Skin epidermis (tissue), 12 donors: ENCODE results near the gene ZNF614.
A peak's percentile ranks its signal among the peaks of the same experiment; 100 is the strongest.
"Not testable (repeated sequence)": the region's sequence is repeated elsewhere in the genome, so short reads cannot be mapped to it uniquely, and the experiment has no call there.

Experiments
- H3K27ac ChIP-seq, 21 experiments: fragments of 200-600 bp; sonication (generic) in 11 of 21; one replicate each; pipeline ENCODE4 v1.5.0; 2020; ENCODE audit warnings: mild to moderate bottlenecking in 3 of 21, inconsistent platforms in 2 of 21, moderate library complexity in 2 of 21
- H3K4me3 ChIP-seq, 7 experiments: fragments of 200-600 bp; sonication (generic) in 2 of 7; one replicate each; pipeline ENCODE4 v1.5.0; 2020; ENCODE audit warnings: inconsistent platforms in 2 of 7, mild to moderate bottlenecking in 2 of 7, moderate library complexity in 1 of 7

The ZNF614 gene

GRCh38 chr19:52028027-52028779, at the start of gene ZNF614:
Gene ZNF614 (minus strand): TSS chr19:52028379. CDS start chr19:52025745, 2,634 bp downstream.
- Histone ChIP-seq H3K4me3 (peak within 1 kb of the TSS; percentile 55 to 80 (median 67)), H3K27ac (peak within 1 kb of the TSS; percentile 74 to 97 (median 90))

GRCh38 chr19:52070496-52070895, 42.3 kb upstream of the ZNF614 start:
- Histone ChIP-seq H3K4me3 (no peak overlapping the region), H3K27ac (no peak overlapping the region)

GRCh38 chr19:52069653-52070052, 41.5 kb upstream of the ZNF614 start:
- H3K4me3 ChIP-seq = no peak overlapping the region
- no peak overlapping the region for H3K27ac ChIP-seq

GRCh38 chr19:52066258-52066863, 38.2 kb upstream of the ZNF614 start:
- H3K27ac ChIP-seq = no peak overlapping the region
- no peak overlapping the region for H3K4me3 ChIP-seq

- Histone ChIP-seq H3K27ac (no peak overlapping the region), H3K4me3 (no peak overlapping the region)
Measured at GRCh38 chr19:52065399-52065798, 37.2 kb upstream of the ZNF614 start.

- not testable (repeated sequence) for H3K4me3 ChIP-seq
Measured at GRCh38 chr19:52056480-52056879, 28.3 kb upstream of the ZNF614 start.

GRCh38 chr19:52051736-52052135, 23.6 kb upstream of the ZNF614 start:
- H3K27ac ChIP-seq, H3K4me3 ChIP-seq: not testable (repeated sequence)

More at GRCh38 chr19:52056480-52056879, 28.3 kb upstream of the ZNF614 start:
- not testable (repeated sequence) for H3K27ac ChIP-seq

- peak within 1 kb of the TSS; percentile 50 to 77 (median 66) for H3K4me3 ChIP-seq
- H3K27ac ChIP-seq = peak within 1 kb of the TSS; percentile 77 to 99 (median 93)
Measured at GRCh38 chr19:52048555-52049501, 20.6 kb upstream of the ZNF614 start, which contains the start of gene ZNF432. Gene ZNF432 (minus strand): TSS chr19:52048838. CDS start chr19:52046868, 1,970 bp downstream.

- Histone ChIP-seq H3K27ac (no peak overlapping the region), H3K4me3 (no peak overlapping the region)
Measured at GRCh38 chr19:52039169-52039568, 11.0 kb upstream of the ZNF614 start.

- Histone ChIP-seq H3K27ac (no peak overlapping the region), H3K4me3 (no peak overlapping the region)
Measured at GRCh38 chr19:52034051-52034728, 6.0 kb upstream of the ZNF614 start.

- Histone ChIP-seq H3K4me3 (peak overlapping the region; percentile 55 to 80 (median 67)), H3K27ac (peak overlapping the region; percentile 74 to 97 (median 90))
Measured at GRCh38 chr19:52028780-52029123, 573 bp upstream of the ZNF614 start.

- H3K4me3 ChIP-seq, H3K27ac ChIP-seq: not testable (repeated sequence)
Measured at GRCh38 chr19:52026255-52026990, 1.8 kb downstream of the ZNF614 start.

- not testable (repeated sequence) for H3K4me3 ChIP-seq, H3K27ac ChIP-seq
Measured at GRCh38 chr19:52024478-52024877, 3.7 kb downstream of the ZNF614 start.

- no peak overlapping the region for H3K27ac ChIP-seq
- H3K4me3 ChIP-seq = no peak overlapping the region
Measured at GRCh38 chr19:52022193-52022592, 6.0 kb downstream of the ZNF614 start.

- Histone ChIP-seq H3K4me3 (no peak overlapping the region), H3K27ac (no peak overlapping the region)
Measured at GRCh38 chr19:52020506-52020905, 7.7 kb downstream of the ZNF614 start.

GRCh38 chr19:52010674-52011073, 17.5 kb downstream of the ZNF614 start:
- Histone ChIP-seq H3K4me3 (no peak overlapping the region), H3K27ac (no peak overlapping the region)

GRCh38 chr19:52007806-52008557, 20.2 kb downstream of the ZNF614 start, which contains the start of gene ZNF615:
Gene ZNF615 (minus strand): TSS chr19:52008211. CDS start chr19:52003711, 4,500 bp downstream.
- Histone ChIP-seq H3K27ac (peak within 1 kb of the TSS; percentile 28 to 97 (median 89)), H3K4me3 (peak within 1 kb of the TSS; percentile 52 to 85 (median 76))

GRCh38 chr19:52007451-52007805, 20.8 kb downstream of the ZNF614 start:
- Histone ChIP-seq H3K4me3 (peak overlapping the region; percentile 52 to 85 (median 76)), H3K27ac (peak overlapping the region in 20 of 21 experiments; percentile 75 to 97 (median 90))
